GM23248 (cell line): Measurements from ENCODE around the gene KRTAP4-12.

Experiments used
- EZH2 ChIP-seq: fragments of 200-600 bp; sonication (generic); IDR thresholded peaks from 2 replicates; pipeline ENCODE4 v1.6.1; 2018; ENCODE audit warnings: antibody characterized with exemption, mild to moderate bottlenecking; ENCODE audit not compliant: insufficient read depth, poor library complexity, severe bottlenecking
- EZH2phosphoT487 ChIP-seq: fragments of 200-600 bp; sonication (generic); IDR thresholded peaks from 2 replicates; pipeline ENCODE4 v1.6.1; 2018; ENCODE audit warnings: antibody characterized with exemption, moderate library complexity, mild to moderate bottlenecking, low read depth; ENCODE audit not compliant: insufficient read depth

GRCh38 chr17:41121742-41122141 is 2.2 kb downstream of the KRTAP4-12 start:
- no peak for TF ChIP-seq EZH2
- TF ChIP-seq EZH2phosphoT487, result no peak
